Activated CD8-positive, alpha-beta memory T cell treated with anti-CD3 and anti-CD28 coated beads for 4 hours (primary cell): ENCODE measurements around the gene PTPRJ.
"Not testable (repeated sequence)": the region's sequence is repeated elsewhere in the genome, so short reads cannot be mapped to it uniquely, and the experiment has no call there.

Source experiments
- DNase-seq, 2 donors: peaks; one replicate each; pipeline ENCODE4 v3.0.0-alpha.2; 2020; ENCODE audit warnings: low read depth in 2 of 2

The PTPRJ gene

DNA sequence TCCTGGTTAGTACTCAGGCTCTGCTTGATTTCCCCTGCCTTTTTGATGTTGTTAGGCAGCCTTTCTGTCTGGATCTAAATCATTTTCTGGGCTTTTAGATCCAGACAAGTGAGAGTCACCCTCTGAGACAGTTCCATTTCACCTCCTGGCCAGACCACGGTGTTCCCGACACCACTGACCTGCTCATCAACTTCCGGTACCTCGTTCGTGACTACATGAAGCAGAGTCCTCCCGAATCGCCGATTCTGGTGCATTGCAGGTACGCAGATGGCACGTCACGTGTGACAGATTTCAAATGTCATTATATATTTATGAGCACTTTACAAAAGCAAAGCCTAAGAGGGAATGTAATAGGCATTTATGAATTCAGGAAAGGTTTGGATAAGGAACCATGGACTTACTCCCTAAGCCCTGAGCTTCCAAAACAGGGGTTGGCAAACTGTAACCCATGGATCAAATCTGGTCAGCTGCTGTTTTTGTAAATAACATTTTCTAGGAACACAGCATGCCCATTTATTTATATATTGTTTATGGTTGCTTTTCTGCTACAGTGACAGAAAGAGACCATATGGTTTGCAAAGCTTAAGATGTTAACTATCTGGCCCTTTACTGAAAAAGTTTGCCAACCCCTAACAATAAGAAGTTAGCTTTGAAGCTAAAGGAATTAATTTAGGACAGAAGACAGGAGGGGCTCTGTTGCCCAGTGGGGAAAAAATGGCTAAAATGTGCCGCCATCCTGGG lies 183.2 kb downstream of the PTPRJ start:
- DNase-seq = no peak

DNA sequence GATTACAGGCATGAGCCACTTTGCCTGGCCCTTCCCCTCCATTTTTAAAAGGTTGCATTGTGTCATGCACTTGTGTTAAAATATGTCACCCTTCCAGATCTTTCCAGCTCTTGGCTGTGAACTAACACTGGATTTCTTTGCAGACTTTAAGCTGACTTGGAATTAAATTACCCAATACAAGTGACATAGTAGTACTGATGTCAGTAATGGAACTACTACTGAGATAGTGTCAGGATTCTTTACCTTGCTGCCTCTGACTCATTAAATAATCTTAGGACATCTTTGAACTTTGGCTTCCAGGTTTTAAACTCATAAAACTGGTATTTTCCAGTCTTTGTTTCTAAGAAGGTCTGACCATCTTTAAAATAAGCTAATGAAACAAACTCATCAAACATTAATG lies 184.5 kb downstream of the PTPRJ start:
- DNase-seq = no peak

DNA sequence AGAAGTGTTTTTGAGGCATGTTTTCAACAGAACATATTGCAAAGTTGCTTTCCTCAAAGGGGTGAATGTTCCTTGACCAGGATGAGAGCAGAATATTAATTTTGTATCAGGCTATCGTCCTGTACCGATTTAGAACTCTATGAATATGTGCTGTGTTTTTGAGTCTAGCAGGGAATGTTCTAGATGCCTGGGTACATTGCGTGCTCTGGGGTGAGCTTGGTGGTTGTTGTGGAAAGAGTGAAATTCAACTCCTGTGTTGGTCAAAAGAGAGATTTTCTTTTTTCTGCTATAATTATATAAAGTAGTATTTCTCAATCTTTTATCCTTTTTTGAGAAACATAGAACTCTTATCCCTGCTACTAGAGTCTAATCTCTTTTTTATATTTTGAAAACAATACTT lies 185.1 kb downstream of the PTPRJ start:
- DNase-seq = no peak

DNA sequence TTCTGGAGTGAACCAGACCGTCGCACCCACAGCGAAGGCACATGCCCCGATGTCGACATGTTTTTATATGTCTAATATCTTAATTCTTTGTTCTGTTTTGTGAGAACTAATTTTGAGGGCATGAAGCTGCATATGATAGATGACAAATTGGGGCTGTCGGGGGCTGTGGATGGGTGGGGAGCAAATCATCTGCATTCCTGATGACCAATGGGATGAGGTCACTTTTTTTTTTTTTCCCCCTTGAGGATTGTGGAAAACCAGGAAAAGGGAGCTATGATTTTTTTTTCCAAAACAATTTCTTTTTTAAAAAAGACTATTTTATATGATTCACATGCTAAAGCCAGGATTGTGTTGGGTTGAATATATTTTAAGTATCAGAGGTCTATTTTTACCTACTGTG lies 187.0 kb downstream of the PTPRJ start:
- no peak for DNase-seq

DNA sequence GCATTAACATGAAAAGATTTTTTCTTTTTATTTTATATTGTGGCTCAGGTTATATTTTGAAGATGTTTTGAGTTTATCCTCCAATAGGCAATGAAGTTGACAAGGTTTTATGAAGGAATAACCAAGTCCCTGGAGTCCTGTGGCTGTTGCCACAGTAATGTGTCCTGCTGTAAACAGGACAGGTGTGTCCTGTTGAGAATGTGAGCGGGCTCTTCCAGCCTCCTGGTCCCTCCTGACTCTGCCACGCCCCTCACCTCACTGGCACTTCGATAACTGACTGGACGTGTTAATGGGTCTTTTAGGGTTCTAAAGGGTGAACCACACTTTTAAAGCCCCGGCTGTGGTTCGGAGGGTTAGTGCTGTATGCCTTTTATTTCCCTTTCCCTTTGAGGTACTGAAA lies 188.5 kb downstream of the PTPRJ start:
- no peak for DNase-seq

DNA sequence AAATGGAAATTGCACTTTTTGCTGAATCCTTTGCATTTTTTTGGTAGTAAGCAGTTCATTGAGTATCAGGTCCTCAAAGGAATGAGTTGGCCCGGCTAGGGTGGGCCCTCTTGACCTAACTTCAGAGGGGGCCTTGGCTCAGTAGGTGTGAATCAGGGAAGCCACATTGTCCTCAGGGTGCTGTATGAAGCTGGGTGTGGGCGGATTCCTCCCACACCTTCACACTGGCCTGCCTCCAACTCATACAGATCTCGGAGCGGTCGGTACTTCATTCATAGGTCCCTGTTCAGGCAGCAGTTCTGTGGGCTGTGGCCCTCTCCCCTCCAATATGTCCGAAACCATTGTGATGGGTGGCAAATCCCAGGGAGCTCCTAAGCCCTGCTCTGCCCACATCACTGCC lies 188.9 kb downstream of the PTPRJ start:
- DNase-seq = no peak

DNA sequence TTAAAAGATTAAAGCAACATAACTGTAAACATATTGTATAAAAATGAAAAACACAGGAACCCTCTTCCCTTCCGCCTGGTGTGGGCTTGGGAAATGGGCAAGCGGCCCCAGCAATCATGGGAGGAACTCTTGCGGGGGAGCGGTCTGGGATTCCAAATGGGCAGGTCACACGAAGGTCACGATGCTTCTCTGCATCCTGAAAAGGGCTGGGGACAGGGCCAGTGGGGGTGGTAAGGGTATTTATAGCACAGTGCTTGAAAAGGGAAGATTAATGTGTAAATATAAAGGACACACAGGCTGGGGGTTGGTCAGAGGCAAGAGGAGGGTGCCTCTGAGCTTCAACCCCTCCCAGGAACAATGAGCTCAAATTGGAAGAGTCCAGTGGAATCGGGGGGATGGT lies 189.4 kb downstream of the PTPRJ start:
- DNase-seq = no peak

DNA sequence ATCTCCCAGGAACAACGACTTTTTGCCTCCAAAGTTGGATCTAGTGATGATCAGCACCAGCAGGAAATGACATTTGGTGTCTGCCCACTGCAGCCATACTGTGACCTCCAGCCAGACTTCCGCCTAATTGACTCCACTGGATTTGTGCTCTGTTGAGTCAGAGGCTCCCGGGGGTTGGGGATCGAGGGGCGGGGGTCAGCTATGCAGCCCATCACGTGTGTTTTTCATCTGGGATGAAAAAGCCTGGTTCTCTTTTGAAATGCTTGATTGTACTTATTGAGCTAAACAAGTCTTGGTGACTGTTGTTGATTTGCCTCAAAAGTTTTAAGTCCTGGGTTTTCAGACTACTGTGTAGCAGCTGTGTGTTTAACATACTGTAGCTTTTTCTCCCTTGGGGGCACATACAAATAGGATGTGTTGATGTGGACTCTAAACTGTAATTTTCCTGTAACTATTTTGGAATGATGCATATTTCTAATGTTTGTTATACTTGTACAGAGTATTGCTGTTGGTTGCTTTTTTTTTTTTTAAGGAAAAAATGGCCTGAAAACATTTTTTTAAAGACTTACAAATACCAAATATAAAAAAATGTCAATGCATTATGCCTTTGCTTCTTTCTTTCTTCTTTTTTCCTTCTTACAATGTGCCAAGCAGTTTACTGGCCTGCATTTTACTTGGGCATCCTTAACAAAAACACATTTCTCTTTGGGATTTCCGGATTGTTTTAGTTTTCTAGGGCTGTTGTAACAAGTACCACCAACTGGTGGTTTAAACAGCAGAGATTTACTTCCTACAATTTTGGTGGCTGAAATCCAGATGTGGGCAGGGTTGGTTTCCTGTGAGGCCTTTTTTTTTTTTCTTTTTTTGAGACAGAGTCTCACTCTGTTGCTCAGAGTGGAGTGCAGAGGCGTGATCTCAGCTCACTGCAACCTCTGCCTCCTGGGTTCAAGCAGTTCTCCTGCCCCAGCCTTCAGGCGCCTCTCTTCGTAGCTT lies 190.2 kb downstream of the PTPRJ start:
- DNase-seq = no peak

DNA sequence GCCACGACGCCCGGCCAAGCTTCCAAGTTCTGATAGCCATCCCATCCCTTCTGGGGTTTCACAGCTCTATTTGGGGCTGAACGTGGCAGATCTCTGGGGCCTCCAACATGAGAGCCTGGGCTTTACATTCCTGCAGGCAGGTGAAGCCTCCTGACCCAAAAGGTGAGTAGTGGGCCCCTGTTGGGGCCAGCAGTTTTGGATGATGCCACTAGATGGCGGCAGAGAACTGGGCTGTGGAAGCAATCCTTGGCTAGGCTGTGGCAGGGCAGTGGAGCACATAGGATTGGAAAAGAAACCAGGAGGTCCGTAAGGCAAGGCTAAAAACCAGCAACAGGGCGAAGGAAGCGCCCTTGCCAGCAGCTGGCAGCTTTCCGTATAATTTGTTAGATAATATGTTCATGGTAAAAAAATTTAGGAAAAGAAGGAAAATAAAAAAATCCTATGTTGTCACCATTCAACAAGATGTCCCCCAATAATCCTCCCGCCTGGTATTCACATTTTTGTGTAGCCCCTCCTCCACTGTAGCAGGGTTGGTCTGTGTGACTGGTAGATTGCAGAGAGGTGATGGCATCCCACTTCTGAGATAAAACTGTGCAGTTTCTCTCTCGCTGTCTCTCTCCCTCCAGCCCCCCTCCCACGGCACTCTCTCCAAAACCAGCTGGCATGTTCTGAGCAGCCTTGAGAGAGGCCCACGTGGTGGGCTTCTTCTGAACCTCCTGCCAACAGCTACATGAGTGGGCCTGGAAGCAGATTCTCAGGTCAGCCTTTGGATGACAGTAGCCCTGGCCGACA lies 192.7 kb downstream of the PTPRJ start:
- peak; percentile 20 to 23 for DNase-seq

DNA sequence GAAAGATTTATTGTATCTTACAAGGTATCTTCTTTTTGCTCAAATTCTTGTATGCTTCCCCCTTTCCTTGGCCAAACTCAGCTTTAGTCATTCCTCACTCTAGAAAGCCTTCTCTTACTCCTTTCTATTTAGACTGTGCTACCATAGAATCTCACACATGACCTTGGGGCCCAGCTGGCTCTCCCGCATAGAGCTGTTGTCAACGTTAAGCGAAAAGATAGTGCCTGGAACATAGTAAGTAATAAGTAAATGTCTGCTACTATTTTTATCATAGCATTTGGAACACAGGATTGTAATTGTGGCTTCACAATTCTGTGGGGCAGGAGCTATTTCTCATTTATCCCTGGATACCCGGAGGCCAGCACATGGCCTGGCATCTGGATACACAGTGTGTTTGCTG lies 197.3 kb downstream of the PTPRJ start:
- no peak for DNase-seq

DNA sequence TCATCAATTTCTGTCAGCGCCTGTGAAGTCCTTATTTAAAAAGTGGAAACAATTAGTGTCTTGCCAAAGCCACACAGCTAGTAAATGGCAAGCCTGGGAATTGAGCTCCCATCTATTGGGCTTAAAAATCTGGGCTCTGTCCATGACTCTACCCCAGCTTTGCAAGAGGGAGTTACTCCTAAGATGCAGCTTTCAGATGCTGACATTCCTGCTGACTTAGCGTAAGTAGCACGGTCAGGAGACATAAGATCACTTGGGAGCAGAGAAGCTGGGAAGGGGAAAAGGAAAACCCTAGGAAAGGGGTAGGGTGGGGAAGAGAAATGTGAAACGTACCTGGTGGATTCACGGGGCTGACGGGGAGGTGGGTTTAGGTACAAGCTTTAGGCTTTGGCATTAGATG lies 200.3 kb downstream of the PTPRJ start:
- DNase-seq = no peak

DNA sequence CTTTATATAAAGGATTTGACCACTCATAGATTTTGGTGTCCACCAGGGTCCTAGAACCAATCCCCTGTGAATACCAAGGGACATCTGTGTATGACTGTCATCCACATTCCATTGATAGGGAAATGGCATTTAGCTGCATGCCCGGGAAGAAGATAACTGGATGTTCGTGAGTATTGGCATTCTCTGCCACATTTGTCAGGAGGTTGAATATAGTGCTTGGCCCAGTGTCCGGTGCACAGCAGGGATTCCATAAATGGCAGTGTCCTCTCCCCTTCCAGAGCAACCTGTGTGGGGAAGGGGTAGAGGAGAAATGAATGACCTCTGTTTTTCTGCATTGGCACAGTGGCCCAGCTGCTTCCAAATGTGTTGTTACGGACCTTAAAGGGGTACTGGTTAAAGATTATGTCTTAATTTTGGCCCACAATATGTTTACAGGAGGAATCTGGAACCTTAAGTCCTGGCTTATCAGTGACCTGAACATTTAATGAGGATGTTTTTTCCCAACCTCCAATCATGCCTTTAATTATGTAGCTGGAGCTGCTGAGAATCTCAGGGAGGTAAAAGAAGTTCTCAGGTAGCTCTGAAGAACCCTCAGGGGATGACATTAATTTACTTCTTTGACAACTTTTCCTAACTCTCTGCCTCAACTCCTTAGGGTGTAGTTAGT lies 202.6 kb downstream of the PTPRJ start:
- DNase-seq = no peak

DNA sequence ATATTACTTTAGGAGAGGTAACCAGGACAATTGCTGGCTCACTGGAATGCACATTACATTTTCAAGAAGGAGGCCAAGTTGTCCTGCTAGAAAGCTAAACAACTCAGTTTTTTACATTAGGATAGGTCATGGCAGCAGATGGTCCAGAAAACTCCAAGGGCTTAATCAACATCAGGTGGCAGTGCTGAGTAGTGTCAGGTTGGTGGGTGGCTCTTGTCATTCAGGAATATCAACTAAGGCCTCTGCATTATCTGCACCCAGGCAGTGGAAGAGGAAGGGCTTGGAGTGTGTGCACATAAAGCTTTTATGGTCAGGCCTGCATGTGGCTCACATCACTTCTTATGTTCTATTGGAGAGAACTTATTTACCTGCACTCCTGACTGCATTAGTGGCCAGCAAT lies 204.1 kb downstream of the PTPRJ start:
- DNase-seq = no peak

DNA sequence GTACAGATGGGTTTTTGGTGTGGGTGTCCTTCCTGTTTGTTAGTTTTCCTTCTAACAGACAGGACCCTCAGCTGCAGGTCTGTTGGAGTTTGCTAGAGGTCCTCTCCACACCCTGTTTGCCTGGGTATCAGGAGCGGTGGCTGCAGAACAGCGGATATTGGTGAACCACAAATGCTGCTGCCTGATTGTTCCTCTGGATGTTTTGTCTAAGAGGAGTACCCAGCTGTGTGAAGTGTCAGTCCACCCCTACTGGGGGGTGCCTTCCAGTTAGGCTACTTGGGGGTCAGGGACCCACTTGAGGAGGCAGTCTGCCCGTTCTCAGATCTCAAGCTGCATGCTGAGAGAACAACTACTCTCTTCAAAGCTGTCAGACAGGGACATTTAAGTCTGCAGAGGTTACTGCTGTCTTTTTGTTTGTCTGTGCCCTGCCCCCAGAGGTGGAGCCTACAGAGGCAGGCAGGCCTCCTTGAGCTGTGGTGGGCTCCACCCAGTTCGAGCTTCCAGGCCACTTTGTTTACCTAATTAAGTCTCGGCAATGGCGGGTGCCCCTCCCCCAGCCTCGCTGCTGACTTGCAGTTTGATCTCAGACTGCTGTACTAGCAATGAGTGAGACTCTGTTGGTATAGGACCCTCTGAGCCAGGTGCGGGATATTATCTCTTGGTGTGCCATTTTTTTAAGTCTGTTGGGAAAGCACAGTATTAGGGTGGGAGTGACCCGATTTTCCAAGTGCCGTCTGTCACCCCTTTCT lies 210.7 kb downstream of the PTPRJ start:
- DNase-seq = not testable (repeated sequence)

DNA sequence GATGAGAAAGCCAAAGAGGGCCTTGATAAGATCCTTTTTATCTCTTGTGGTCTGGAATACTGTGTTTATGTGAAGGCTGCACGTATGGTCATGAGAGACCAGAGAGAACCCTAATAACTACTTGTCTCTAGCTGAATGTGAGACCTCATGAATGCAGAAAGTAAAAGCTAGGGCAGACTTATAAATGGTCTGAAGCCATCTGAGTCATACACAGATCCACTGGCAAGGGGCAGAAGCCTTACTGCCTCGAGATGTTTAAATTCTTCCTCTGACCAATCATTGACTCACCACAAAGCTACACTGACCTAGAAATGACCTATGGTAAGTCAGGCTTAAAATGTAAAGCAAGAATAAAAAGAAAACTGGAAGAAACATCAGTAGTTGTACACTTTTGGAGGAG lies 213.5 kb downstream of the PTPRJ start:
- DNase-seq = no peak

DNA sequence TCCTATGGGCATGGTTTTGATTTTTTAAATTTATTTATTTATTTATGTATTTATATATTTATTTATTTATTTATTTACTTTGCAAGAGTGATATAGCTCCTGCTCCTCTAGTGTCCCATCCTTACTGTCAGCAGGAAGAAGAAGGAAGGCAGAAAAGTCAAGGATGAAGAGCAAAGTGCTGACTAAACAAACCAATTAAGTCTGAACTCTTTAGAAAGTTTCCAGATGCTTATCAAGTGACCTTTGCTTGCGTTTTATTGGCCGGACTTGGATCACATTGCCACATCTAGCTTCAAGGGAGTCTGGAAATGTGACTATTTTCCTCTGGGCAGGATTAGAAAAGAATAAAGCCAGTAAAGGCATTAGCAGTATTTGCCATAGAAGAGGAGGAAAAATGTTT lies 227.5 kb downstream of the PTPRJ start:
- no peak for DNase-seq

DNA sequence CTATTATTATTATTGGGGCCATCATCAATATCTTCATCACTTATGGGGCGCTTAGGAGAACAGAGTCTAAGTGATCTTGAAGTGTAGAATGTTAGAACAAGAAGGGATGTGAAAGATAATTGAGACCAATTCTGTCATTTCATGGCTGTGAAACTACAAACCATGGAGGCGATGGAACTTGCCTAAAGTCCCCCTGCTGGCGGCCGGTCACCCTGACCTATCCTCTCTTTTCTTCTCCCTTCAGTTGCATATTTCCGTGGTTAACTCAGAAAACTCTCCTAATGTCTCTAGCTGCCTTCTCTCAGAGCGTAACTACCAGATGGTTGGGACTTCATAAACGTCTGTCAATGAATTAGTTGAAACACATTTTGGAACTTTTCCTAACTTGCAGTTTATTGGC lies 229.7 kb downstream of the PTPRJ start:
- DNase-seq = no peak

DNA sequence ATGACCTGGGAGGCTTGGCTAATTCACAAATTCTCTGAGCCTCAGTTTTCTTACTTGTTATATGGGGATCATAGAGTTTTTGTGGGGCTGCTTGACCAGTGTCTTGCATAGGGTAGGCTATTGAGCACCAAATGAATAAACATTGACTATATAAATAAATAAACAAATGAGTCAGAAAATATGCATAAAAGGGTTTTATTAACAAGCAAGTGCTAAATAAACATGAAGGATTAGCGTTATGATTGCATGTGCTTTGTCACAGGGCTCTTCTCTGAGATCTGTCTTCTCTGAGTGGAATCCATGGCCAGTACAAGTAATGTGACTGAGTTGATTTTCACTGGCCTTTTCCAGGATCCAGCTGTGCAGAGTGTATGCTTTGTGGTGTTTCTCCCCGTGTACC lies 236.2 kb downstream of the PTPRJ start, which contains the start of gene OR4B1:
Gene OR4B1, plus strand, starts transcription at position 301 of the 400 bp plus-strand sequence. Its CDS starts 0 bp downstream, at position 301.
- DNase-seq = no peak
